ENCODE results near the gene EIF4EBP2. TPM values are rescaled to one million over a fixed set of nuclear protein-coding genes. Genes with fewer than 3 reads are reported as not detected.

EIF4EBP2 gene
- total RNA-seq, 1 donor from 2014 or later, result 155 TPM

DNA sequence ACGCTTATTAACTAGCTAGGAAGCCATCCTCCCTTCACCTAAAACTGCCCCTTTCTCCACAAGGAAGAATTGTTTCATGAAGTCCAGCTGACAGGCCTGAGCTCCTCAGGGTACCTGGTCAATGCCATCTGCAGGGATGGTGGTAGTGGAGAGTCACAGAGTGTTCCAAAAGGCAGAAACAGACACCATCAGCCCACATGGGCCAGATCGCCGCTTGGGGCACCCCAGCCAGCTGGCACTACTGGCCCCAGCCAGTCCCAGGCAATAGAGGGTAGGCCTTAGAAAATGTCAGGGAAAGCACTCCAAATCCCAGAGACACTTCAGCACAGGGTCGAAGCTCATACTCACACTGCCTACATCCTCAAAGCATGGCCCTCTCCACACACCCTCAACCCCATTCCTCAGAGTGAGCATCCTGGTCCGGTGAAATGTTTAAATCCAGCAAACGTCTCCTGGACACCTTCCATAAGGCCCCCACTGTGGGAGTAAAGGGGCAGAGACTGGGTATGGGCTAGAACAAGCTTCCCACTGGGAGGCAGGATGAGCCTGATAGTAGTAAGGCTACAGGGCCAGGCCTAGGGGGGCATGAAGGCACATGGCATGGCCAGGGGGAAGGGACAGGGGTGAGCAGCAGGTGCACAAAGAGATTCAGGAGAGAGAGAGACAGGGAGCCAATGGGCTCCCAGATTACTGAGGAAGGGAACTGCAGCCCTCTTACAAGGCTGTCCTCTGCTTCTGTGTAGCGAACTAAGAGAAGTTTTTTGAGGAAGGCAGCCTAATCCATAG lies 23.4 kb upstream of the EIF4EBP2 start:
- H3K27ac Mint-ChIP-seq (ENCODE audit: unreplicated experiment), result no peak overlapping the region
- DNase-seq (ENCODE audit: low read depth, low spot score), result no peak
- H3K36me3 Mint-ChIP-seq (ENCODE audit: low read depth), result peaks cover 3% of the 10 kb centered on the region
- H3K27me3 Mint-ChIP-seq (ENCODE audit: low read depth), result no peaks in the 10 kb centered on the region
- H3K4me1 Mint-ChIP-seq, result peaks cover 22% of the 10 kb centered on the region
- TF ChIP-seq, protein P1, sequence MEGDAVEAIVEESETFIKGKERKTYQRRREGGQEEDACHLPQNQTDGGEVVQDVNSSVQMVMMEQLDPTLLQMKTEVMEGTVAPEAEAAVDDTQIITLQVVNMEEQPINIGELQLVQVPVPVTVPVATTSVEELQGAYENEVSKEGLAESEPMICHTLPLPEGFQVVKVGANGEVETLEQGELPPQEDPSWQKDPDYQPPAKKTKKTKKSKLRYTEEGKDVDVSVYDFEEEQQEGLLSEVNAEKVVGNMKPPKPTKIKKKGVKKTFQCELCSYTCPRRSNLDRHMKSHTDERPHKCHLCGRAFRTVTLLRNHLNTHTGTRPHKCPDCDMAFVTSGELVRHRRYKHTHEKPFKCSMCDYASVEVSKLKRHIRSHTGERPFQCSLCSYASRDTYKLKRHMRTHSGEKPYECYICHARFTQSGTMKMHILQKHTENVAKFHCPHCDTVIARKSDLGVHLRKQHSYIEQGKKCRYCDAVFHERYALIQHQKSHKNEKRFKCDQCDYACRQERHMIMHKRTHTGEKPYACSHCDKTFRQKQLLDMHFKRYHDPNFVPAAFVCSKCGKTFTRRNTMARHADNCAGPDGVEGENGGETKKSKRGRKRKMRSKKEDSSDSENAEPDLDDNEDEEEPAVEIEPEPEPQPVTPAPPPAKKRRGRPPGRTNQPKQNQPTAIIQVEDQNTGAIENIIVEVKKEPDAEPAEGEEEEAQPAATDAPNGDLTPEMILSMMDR (conservative IDR thresholded peaks at IDR 0.05), result no peak
- peak overlapping the region; percentile 94 for H3K4me3 Mint-ChIP-seq
- peaks cover 7% of the 10 kb centered on the region for H3K9me3 Mint-ChIP-seq

DNA sequence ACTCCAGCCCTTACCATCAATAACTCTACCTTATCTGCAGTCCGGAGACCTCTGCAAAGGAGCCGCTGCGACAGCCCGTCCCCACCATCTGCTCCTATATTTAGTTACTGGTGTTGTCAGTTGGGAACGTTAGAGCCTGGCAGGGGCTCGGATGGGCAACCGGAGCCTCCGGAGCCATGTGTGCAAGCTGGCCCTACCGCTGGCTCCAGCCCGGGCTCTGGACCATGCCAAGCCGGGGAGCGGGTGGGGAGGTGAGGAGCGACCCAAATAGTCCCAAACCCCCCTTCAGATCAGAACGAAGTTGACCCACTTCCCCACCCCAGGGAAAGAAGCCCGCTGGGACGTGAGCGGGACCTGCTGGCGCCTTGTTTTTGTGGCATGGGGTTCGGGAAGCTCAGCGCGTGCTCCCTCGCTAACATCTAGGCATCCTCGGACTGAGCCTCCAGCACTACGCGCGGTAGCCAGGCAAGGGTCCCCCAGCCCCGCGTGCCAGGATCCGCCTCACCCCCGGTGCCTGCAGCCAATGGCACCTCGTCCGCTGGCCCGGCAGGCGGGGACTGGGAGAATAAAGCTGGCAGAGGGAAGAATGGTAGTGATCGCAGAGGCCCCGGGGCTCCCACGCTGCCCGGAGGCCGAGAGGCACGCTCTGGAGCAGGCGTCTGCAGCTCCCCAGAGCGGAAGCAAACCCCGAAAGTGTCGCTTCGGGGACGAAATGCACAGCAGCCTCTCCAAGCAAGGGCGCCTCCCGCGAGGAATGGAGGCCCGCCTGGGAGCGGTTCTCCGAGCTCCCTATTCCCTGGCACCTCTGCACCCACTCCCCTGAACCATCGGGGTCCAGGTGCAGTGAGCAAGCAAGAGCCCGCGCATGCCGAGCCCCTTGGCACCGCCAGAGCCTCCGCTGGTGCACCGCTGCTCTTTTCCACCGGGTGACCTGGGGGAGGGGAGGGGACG lies 22.2 kb upstream of the EIF4EBP2 start:
- Mint-ChIP-seq H3K9me3 (peaks cover 7% of the 10 kb centered on the region), H3K4me3 (peak overlapping the region; percentile 94), H3K4me1 (peaks cover 22% of the 10 kb centered on the region), H3K27ac (ENCODE audit: unreplicated experiment) (peak overlapping the region; percentile 58), H3K36me3 (ENCODE audit: low read depth) (peaks cover 3% of the 10 kb centered on the region), H3K27me3 (ENCODE audit: low read depth) (no peaks in the 10 kb centered on the region)
- TF ChIP-seq, protein P1 (conservative IDR thresholded peaks at IDR 0.05), result peak; percentile 31
- DNase-seq (ENCODE audit: low read depth, low spot score), result peak; percentile 45

DNA sequence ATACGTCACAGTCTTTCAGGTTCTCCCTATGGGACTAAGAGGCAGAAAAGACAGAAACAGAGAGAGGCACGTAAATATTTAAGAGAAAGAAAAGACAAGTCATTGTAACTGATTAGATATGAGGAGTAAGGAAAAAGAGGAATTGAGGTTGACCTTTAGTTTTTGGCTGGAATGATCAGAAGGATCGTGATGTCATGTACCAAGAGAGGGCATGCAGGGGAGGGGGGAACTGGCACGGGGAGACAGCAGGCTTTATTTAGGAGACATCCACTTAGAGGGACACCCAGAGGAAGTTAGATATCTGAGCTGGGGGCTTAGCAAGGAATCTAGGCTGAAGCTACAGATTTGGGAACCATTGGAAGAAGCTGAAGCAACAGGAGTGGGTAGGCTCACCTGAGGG lies 12.3 kb upstream of the EIF4EBP2 start:
- H3K4me1 Mint-ChIP-seq, result no peaks in the 10 kb centered on the region
- H3K27ac Mint-ChIP-seq (ENCODE audit: unreplicated experiment), result no peak overlapping the region
- H3K27me3 Mint-ChIP-seq (ENCODE audit: low read depth), result peaks cover 16% of the 10 kb centered on the region
- no peaks in the 10 kb centered on the region for H3K9me3 Mint-ChIP-seq
- TF ChIP-seq, protein P1 (conservative IDR thresholded peaks at IDR 0.05), result no peak
- DNase-seq (ENCODE audit: low read depth, low spot score), result no peak
- no peaks in the 10 kb centered on the region for H3K36me3 Mint-ChIP-seq (ENCODE audit: low read depth)
- no peak overlapping the region for H3K4me3 Mint-ChIP-seq

DNA sequence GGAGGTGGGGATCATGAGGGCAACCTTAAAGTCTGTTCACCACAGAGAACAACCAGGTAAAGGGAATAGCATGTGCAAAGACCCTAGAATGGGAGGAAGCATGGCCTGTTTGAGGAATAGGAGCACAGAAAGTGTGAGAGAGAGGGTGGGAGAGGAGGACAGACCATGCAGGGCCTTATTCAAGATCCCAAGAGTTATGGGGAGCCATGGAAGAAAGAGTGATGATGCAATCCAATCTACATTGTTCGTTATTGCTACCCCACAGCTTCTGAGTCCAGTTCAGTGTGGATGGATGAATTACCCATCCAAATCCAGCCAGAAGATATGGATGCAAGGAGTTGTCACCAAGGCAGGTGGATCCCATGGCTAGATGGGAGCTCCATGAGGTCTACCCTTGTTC lies 7.8 kb upstream of the EIF4EBP2 start:
- DNase-seq (ENCODE audit: low read depth, low spot score), result no peak
- TF ChIP-seq, protein P1 (conservative IDR thresholded peaks at IDR 0.05), result no peak
- Mint-ChIP-seq H3K9me3 (no peaks in the 10 kb centered on the region), H3K36me3 (ENCODE audit: low read depth) (no peaks in the 10 kb centered on the region), H3K27ac (ENCODE audit: unreplicated experiment) (no peak overlapping the region), H3K27me3 (ENCODE audit: low read depth) (peaks cover 7% of the 10 kb centered on the region), H3K4me3 (no peak overlapping the region), H3K4me1 (no peaks in the 10 kb centered on the region)

DNA sequence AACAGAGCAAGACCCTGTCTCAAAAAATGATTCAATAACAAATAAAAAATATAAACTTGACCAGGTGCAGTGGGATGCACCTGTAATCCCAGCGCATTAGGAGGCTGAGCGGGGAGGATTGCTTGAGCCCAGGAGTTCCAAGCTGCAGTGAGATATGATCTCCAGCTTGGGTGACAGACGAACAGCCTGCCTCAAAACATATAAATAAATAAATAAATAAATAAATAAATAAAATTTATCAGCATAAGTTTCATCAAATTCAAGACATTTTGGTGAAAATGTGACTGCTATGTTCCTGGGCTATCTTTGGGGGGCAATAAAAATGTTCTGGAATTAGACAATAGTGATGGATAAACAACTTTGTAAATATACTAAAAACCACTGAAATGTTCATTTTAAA lies 4.8 kb upstream of the EIF4EBP2 start:
- Mint-ChIP-seq H3K9me3 (no peaks in the 10 kb centered on the region), H3K4me1 (peaks cover 7% of the 10 kb centered on the region), H3K4me3 (no peak overlapping the region), H3K36me3 (ENCODE audit: low read depth) (no peaks in the 10 kb centered on the region), H3K27ac (ENCODE audit: unreplicated experiment) (no peak overlapping the region), H3K27me3 (ENCODE audit: low read depth) (no peaks in the 10 kb centered on the region)
- TF ChIP-seq, protein P1 (conservative IDR thresholded peaks at IDR 0.05), result no peak
- no peak for DNase-seq (ENCODE audit: low read depth, low spot score)
